AG09309 (cell line): ENCODE measurements around the gene EPAS1.
A peak's percentile ranks its signal among the peaks of the same experiment; 100 is the strongest.

ENCODE experiments used
- DNase-seq: peaks from one replicate; pipeline ENCODE4 v3.0.0-alpha.2; 2010; ENCODE audit warnings: low read depth
- H3K4me3 ChIP-seq: 2 replicates; pipeline ENCODE4 v1.5.1; 2011; ENCODE audit warnings: mild to moderate bottlenecking, low read depth, low read length, moderate library complexity; ENCODE audit not compliant: control insufficient read depth
- TF ChIP-seq, protein P1 (sequence below): IDR thresholded peaks from 2 replicates; pipeline ENCODE4 v1.5.1; 2011; ENCODE audit warnings: mild to moderate bottlenecking, low read depth, low read length, inconsistent platforms; ENCODE audit not compliant: insufficient read depth, control insufficient read depth; ENCODE audit errors: missing control alignments

Gene EPAS1

DNA sequence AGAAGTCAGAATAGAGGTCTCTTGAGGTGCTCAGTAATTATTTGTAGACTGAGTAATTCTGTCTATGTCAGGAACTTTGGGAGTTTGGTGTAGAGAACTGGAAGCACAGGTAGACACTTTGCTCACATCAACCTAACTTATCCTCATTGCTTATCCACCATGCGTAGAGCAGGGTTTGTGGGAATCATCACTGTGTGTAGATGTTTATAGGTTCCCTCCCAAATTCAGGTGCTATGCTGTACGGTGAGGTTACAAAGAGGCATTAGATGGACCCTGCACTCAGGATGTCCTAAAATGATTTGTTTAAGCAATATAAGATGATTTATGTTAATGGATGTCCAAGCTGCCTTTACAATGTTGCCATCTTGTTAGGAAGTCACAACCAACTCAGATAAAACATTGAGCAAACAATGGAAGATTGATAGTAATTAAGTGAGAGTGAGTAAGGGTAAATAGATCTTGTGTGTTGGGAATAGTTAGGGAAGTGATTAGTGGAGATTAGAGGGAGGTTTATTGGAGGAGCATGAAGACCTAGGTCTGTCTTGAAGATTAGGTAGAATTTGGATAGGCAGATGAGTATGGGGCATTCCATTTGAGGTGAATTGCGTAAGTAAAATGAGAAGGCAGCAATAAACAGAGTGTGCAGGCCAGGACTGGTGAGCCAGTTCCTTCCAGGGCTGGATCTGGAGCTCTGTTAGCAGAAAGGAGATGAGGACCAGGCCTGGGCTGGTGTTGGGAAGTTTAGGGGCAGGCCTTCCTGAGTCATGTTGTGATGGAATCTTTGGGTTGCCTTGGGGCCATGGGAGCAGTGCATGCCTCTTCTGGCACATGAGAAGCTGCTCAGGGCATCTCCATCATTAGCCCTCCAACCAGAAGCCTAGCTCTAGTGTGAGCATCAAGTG, 12.1 kb downstream of the EPAS1 start:
- TF ChIP-seq, protein P1, sequence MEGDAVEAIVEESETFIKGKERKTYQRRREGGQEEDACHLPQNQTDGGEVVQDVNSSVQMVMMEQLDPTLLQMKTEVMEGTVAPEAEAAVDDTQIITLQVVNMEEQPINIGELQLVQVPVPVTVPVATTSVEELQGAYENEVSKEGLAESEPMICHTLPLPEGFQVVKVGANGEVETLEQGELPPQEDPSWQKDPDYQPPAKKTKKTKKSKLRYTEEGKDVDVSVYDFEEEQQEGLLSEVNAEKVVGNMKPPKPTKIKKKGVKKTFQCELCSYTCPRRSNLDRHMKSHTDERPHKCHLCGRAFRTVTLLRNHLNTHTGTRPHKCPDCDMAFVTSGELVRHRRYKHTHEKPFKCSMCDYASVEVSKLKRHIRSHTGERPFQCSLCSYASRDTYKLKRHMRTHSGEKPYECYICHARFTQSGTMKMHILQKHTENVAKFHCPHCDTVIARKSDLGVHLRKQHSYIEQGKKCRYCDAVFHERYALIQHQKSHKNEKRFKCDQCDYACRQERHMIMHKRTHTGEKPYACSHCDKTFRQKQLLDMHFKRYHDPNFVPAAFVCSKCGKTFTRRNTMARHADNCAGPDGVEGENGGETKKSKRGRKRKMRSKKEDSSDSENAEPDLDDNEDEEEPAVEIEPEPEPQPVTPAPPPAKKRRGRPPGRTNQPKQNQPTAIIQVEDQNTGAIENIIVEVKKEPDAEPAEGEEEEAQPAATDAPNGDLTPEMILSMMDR, result no peak
- DNase-seq, result peak; percentile 62
- H3K4me3 ChIP-seq, result no peak overlapping the region

- TF ChIP-seq, protein P1, result no peak
- no peak overlapping the region for H3K4me3 ChIP-seq
- no peak for DNase-seq
Measured at GRCh38 chr2:46310446-46310845, 13.2 kb downstream of the EPAS1 start.

DNA sequence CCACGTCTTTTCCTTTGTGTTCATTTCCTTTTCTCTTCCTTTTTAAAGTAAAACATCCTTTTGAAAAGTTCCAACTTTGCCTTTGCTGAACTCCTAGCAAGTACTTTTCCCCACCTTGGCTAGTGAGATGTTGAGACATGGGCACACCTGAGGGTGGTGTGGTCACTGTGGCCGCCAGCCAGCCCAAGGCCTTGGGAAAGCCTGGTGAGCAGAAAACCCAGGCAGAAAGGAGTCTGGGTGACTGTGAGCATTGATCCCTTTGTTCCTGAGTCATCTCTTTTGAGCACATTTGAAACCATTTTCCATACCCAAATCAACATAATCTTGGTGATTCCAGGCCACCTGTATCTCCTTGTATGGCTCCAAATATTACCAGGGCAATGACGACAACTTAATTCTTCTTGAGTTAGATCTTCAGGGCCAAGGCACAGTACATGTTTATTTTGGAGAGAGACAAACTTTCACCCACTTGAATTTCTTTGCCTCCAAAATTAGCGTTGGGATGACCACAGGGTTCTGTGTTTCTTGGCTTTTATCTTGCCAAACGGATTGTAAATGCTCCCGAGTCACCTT, 14.5 kb downstream of the EPAS1 start:
- TF ChIP-seq, protein P1, result no peak
- DNase-seq, result no peak
- H3K4me3 ChIP-seq, result no peak overlapping the region

- TF ChIP-seq, protein P1, result no peak
- no peak for DNase-seq
- no peak overlapping the region for H3K4me3 ChIP-seq
Measured at GRCh38 chr2:46313063-46313462, 15.9 kb downstream of the EPAS1 start.

DNA sequence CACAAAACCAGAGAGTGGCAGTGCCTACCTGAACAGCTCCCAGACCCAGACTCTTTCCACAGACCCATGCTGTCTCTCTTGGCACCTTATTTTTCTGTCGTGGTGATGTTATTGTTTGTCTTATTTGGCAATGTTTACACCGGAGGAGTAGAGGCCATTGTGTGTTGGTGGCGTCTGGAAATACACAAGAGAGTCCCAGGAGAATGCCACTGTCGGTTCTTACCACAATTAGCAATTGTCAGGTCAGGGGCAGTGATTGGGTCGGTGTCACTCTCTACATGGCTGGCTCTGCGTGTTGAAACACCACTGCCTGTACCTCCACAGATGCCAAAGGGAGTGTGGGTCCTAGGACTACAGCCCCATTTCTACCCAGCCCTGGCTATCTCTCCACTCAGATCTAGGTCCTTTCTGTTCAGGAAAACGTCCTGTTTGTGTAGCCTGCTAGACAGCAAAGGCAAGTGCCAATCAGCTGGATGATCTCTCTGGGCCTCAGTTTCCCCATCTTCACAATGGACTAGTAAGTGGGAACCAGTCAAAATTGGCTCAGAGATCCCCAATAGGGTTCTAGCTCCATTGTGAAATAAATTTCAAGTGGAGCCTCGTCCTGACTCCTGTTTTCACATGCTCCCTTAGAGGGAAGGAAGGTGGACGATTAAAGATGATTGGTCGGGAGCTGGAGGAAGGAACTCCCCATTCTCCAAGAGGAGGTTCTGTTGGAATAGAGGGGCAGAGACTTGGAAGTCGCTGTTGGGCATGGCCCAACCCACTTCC, 17.0 kb downstream of the EPAS1 start:
- no peak overlapping the region for H3K4me3 ChIP-seq
- no peak for DNase-seq
- TF ChIP-seq, protein P1, result no peak

- H3K4me3 ChIP-seq, result no peak overlapping the region
- TF ChIP-seq, protein P1, result no peak
- DNase-seq, result peak; percentile 87
Measured at GRCh38 chr2:46315103-46315890, 18.1 kb downstream of the EPAS1 start.
